ENCODE measurements around the gene CSTB. TPM values are rescaled to one million over a fixed set of nuclear protein-coding genes. Genes with fewer than 3 reads are reported as not detected.

Gene CSTB
- total RNA-seq, 4 donors from 2014 or later = 375 to 700 (median 481) TPM

- Histone ChIP-seq H3K36me3 (peaks cover 0 to 15% (median 0%) of the 10 kb centered on the region in 3 donors), H3K27me3 (no peaks in the 10 kb centered on the region), H3K4me3 (no peak overlapping the region), H3K27ac (peak overlapping the region in 1 of 4 donors; percentile 18), H3K9me3 (no peaks in the 10 kb centered on the region), H3K4me1 (peaks cover 46 to 66% (median 54%) of the 10 kb centered on the region in 3 donors)
- intact Hi-C loops (cut with DNase I) = loop anchor here (5.0 kb wide), 1 partner anchor 127 kb away; no protein-coding TSS in a partner anchor
- DNase-seq = no peak
- WGBS, 2 donors = 19 to 47% methylated on average over 22 to 24 of the region's 26 CpGs
- TF ChIP-seq, protein P1, sequence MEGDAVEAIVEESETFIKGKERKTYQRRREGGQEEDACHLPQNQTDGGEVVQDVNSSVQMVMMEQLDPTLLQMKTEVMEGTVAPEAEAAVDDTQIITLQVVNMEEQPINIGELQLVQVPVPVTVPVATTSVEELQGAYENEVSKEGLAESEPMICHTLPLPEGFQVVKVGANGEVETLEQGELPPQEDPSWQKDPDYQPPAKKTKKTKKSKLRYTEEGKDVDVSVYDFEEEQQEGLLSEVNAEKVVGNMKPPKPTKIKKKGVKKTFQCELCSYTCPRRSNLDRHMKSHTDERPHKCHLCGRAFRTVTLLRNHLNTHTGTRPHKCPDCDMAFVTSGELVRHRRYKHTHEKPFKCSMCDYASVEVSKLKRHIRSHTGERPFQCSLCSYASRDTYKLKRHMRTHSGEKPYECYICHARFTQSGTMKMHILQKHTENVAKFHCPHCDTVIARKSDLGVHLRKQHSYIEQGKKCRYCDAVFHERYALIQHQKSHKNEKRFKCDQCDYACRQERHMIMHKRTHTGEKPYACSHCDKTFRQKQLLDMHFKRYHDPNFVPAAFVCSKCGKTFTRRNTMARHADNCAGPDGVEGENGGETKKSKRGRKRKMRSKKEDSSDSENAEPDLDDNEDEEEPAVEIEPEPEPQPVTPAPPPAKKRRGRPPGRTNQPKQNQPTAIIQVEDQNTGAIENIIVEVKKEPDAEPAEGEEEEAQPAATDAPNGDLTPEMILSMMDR (IDR thresholded peaks at IDR 0.05) = no peak
- TF ChIP-seq POLR2A (IDR thresholded peaks at IDR 0.05) = no peak
Measured at GRCh38 chr21:43809853-43810504, 33.9 kb upstream of the CSTB start.

DNA sequence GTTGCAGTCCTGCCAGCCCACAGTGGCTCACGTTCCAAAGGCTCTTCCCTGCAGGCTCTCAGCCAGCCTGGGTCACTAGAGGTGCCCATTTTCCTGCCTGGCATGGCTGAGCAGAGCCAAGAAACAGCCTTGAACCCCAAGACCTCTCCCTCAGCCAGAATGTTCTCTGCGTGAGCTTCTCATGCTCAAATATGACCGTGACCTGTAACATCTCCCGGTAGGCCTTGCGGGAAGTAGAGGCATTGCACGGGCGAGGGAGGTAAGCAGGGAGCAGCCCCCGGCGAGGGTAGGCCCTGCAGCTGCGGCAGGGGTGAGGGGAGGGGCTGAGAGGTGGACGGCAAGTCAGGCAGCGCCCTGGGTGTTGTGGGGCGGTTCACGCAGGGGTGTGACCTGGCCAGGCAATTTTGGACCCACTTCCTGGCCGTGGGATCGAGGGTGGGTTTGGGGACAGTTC is 33.3 kb upstream of the CSTB start:
- 17 to 50% methylated on average over 1 to 9 of the region's 16 CpGs for WGBS, 2 donors
- H3K9me3 ChIP-seq = no peaks in the 10 kb centered on the region
- DNase-seq = no peak
- peak overlapping the region in 1 of 4 donors; percentile 18 for H3K27ac ChIP-seq
- no peaks in the 10 kb centered on the region for H3K27me3 ChIP-seq
- H3K4me3 ChIP-seq = no peak overlapping the region
- H3K36me3 ChIP-seq = peaks cover 0 to 19% (median 0%) of the 10 kb centered on the region in 3 donors
- peaks cover 46 to 60% (median 48%) of the 10 kb centered on the region in 3 donors for H3K4me1 ChIP-seq
- intact Hi-C loops (cut with DNase I) = loop anchor here (5.0 kb wide), 1 partner anchor 128 kb away; no protein-coding TSS in a partner anchor
- TF ChIP-seq, protein P1 (IDR thresholded peaks at IDR 0.05) = no peak
- TF ChIP-seq POLR2A (IDR thresholded peaks at IDR 0.05) = no peak

- DNase-seq = no peak
- Histone ChIP-seq H3K9me3 (no peaks in the 10 kb centered on the region), H3K4me3 (peak overlapping the region in 1 of 4 donors; percentile 6), H3K27me3 (no peaks in the 10 kb centered on the region), H3K36me3 (peaks cover 0 to 24% (median 4%) of the 10 kb centered on the region in 3 donors), H3K4me1 (peaks cover 45 to 56% (median 46%) of the 10 kb centered on the region in 3 donors), H3K27ac (peak overlapping the region in 1 of 4 donors; percentile 18)
- WGBS, 2 donors = 65 to 71% methylated on average over 6 to 12 of the region's 22 CpGs
- intact Hi-C loops (cut with DNase I) = loop anchor here (5.0 kb wide), 1 partner anchor 128 kb away; no protein-coding TSS in a partner anchor
- TF ChIP-seq, protein P1 (IDR thresholded peaks at IDR 0.05) = no peak
- no peak for TF ChIP-seq POLR2A (IDR thresholded peaks at IDR 0.05)
Measured at GRCh38 chr21:43808832-43809251, 32.7 kb upstream of the CSTB start.

GRCh38 chr21:43808367-43808766 is 32.3 kb upstream of the CSTB start:
- Histone ChIP-seq H3K4me1 (peaks cover 42 to 51% (median 43%) of the 10 kb centered on the region in 3 donors), H3K36me3 (peaks cover 0 to 29% (median 9%) of the 10 kb centered on the region in 3 donors), H3K27me3 (no peaks in the 10 kb centered on the region), H3K27ac (no peak overlapping the region), H3K4me3 (no peak overlapping the region), H3K9me3 (no peaks in the 10 kb centered on the region)
- TF ChIP-seq, protein P1 (IDR thresholded peaks at IDR 0.05) = no peak
- no peak for TF ChIP-seq POLR2A (IDR thresholded peaks at IDR 0.05)
- no peak for DNase-seq
- WGBS, 2 donors = 81 to 92% methylated on average over 8 to 14 of the region's 18 CpGs
- intact Hi-C loops (cut with DNase I) = loop anchor here (5.0 kb wide), 1 partner anchor 129 kb away; no protein-coding TSS in a partner anchor

Measured in esophagus squamous epithelium (tissue), 5 donors.